GM21619 (cell line): Measurements from ENCODE around the gene KCNQ4.

Source experiments
- ATAC-seq: cut with Tn5 transposase; IDR thresholded peaks from one replicate; pipeline ENCODE4 v1.9.1; 2021; ENCODE audit not compliant: unreplicated experiment

Gene KCNQ4

DNA sequence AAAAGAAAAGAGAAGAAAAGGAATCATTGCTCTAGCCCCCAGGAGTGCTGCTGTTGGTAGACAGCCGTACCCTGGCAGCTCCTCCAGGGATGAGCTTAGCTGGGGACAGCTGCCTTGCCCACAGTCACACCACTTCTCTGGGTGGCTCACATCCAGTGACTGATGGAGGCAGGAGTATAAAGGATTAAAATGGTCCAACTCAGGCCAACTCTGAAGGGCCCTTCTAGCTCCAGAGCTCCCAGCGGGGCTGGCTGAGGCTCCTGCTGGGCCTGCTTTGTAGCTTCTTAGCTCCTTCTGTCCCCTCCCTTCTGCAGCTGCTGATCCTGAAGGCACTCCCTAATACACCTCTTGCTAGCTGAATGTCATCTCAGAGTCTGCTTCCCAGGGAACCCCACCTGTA lies 74.2 kb downstream of the KCNQ4 start:
- ATAC-seq = no peak

DNA sequence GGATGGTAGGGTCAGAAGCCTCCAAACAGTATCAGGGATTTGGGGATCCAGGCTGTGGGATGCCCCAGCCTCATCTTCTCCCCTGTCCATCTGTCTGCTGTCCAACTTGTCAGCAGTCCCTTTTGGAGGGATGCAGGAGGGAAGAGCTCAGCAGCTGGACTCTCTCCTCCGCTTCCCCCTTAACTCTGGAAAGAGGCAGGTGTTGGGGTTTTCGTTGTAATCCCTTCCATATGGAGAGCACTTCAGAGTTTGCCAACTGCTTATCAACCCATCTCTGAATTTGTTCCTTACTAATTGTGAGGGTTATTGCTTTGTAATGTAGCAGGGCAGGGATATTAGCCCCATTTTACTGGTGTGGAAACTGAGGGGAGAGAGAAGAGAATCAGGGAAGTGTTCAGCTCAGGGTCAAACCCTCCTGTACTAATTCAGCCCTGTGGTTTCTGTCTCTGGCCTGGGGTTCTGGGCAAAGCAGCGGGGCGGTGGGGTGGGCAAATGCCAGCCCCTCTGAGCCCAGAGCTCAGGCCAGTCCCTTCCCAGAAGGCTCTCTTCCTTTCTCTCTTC lies 75.3 kb downstream of the KCNQ4 start:
- no peak for ATAC-seq

DNA sequence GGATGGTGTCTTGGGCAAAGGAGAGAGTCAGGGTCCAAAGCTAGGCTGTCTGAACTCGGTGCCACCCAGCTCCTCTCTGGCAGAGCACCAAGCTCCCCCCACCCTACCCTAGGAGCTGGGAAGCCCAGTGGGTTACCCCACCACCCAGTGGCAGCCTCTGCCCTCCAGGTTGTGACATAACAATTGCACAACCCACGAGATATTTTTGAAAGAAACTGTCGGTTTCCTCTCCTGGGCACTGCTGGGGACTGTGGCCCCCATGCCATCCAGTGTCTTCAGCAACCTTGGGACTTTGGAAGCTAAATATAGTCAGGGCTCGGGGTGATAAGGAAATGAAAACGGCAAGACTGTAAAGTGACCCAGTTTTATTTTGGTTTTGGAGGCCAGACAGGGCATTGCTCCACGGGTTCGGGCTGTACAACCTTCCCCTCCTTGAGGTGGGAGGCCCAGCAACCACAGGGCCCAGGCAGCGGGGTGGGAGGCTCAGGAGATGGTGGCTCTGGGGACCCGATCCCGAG lies 77.2 kb downstream of the KCNQ4 start:
- ATAC-seq = no peak

DNA sequence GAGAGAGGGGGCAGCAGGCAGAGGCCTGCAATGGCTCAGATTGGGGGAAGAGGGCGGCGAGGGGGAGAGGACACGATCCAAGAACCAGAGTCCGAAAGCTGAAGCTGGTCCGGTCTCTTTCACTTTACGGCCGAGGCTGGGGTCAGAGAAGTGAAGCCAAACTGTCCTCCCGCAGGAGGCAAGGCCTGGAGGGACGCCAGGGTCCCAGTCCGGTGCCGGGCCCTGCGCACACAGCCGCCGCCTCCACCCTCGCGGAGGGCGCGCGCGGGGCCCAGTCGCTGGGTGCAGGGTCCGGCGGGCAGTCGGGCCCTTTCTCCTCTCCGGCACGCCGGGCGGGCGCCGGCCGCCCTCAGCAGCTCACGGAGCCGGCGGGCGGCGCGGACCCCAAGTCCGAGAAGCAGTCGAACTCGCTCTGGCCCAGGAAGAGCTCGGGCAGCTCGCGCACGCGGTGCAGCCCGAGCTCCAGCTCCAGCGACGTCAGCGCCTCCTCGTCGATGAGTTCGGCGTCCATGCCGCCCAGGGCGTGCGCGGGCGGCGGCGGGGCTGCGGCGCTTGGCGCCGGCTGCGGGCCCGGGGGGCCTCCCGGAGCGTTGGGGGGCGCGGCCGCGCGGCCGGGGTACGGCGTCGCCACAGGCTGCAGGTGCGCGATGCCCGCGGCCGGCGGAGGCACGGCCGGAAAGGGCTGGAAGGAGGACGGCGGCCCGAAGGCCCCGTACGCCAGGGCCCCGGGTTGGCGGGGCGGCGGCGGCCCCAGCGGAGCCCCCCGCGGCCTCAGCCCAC lies 77.8 kb downstream of the KCNQ4 start:
- ATAC-seq = peak; percentile 13

DNA sequence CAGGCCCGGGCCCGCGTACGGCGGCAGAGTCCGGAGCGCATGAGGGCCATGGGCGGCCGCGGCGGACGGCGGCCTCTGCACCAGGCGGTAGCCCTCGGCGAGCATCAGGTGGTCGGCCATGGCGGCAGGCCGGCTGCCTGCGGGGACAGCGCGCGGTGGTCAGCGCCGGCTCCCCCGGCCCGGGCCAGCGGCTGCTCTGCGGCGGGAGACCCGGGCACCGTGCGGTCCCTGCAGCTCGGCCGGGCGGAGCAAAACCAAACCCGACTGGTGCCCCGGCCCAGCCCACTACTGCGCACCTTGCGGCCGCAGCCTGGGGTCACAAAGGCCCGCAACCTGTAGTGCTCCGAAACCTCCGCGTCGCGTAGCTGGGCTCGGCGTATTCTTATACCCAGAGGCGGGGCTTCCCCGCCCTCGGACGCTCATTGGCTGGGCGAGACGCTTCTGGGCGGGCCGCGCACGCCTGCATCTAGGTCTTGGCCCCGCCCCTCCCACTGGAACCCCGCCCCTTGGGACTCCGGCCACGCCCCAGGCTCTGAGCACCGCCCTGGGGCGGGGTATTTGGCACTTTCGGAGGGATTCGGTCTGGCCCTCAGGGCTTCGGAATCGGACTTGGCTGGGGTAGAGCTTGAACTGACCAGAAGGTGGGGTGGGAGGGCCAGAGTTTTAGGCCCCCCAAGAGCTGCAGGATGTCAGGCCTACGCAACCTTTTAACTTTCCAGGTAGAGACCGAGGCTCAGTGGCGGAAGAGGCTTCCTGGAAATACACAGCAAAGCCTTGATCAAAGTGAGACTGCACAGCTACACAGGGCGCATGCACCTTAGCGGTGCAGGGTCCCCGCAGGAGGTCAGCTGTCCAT lies 78.6 kb downstream of the KCNQ4 start, which contains the start of gene CITED4:
CITED4 (minus strand) TSS at position 356 of the 856 bp plus-strand sequence; CDS start at position 120, 236 bp downstream.
- peak; percentile 91 for ATAC-seq

DNA sequence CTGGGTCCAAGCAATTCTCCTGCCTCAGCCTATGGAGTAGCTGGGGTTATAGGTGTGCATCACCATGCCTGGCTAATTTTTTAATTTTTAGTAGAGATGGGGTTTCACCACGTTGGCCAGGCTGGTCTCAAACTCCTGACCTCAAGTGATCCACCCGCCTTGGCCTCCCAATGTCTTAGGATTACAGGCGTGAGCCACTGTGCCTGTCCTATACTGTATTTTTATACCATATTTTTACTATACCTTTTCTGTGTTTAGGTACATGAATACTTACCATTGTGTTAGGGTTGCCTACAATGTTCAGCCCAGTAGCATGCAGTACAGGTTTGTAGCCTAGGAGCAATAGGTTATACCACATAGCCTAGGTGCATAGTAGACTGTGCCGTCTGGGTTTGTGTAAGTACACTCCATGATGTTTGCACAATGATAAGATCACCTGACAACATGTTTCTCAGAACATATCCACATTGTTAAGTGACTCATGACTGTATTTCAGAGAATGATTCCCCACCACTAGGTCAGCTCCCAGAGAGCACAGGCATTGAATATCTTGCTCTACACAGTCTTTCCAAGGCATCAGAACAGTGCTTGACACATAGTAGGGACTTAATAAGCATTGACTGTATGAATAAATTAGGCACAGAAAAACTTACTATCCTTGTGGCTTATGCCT lies 84.6 kb downstream of the KCNQ4 start:
- no peak for ATAC-seq

DNA sequence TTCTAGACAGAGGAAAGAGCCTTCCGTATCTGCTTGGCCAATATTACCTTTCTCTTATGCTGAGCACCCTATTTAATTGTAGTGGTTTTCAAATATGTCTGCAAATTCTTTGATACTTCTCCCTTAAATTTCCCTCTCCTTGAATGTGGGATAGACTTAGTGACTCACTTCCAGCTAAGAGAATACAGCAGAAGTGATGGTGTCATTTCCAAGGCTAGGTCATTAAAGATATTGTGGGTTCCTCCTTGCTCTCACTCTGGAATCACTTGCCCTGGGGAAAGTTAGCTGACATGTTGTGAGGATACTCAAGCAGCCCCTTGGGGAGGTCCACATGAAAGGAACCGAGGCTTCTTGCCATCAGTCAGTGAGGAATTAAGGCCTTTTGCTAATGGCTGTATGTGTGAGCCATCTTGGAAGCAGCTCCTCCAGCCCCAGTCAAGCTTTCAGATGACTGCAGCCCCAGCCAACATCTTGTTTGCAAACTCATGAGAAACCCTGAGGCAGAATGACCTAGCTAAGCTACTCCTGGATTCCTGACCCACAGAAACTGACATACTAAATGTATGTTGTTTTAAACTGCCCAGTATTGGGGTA lies 86.6 kb downstream of the KCNQ4 start:
- no peak for ATAC-seq

DNA sequence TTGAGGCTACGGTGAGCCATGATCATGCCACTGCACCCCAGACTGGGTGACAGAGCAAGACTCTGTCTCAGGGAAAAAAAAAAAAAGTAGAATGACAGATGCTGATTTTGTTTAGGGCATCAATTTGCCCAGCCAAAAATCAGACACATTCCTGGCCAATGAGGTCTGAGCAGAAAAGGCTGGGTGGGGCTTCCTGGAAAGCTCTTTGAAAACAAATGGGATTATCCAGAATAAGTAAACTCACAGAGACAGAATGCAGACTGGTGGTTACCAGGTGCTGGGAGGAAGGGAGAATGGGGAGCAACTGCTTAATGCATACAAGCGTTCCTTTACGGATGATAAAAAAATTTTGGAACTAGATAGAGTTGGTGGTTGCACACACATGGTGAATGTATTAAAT lies 88.7 kb downstream of the KCNQ4 start:
- no peak for ATAC-seq

DNA sequence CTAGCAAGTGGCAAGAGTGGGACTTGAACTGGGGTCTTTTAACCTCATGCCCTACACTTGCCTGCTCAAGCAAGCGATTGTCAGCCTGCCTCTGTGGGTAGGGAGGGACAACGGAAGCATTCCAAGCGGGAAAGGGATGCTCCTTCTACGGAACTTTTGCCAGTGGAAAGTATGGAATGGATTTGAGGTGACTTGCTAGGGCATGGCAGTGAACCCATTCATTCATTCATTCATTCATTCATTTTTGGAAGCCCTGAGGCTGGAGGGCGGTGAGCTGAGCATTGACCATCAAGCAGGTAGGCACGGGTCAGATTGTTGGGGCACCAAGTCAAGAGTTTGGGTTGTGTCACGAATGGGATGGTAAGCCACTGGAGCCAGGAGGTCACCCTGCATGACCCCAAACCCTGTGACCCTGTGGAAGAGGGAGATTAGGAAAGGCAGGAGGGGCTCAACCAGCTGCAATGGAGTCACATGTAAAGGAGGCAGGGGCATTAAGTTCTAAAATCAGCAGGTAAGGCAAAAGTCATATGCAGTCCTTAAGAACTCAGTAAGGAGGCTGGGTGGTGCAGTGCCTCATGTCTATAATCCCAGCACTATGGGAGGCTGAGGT lies 90.4 kb downstream of the KCNQ4 start:
- no peak for ATAC-seq

DNA sequence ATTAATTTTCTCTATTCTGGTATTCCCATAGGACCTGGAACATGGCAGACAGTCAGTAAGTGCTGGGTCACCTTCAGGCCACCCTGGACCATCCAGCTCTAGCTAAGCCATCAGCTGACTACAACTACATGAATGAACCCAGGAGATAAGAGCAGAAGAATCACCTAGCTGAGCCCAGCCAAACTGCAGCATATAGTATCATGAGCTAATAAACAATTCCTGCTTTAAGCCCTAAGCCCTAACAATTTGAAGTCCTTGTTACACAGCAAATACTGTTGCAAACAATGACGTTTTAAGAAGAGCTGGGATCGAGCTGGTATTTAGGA lies 92.8 kb downstream of the KCNQ4 start:
- ATAC-seq = no peak

DNA sequence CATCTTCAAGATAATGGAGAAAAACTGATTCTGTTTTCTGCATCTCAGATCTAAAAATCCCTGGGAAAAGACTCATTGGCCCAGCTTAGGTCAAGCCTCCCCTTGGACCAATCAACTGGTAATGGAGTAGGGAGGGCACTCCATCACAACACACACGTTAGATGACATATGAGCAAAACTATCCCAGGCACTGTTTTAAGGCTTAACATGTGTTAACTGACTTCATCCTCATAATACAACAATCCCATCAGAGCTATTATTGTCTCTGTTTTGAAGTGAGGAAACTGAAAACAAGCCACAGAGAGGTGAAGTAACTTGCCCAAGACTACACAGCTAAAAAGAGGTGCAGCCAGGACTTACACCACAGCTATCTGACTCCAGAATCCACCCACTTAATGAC lies 93.3 kb downstream of the KCNQ4 start:
- ATAC-seq = no peak

DNA sequence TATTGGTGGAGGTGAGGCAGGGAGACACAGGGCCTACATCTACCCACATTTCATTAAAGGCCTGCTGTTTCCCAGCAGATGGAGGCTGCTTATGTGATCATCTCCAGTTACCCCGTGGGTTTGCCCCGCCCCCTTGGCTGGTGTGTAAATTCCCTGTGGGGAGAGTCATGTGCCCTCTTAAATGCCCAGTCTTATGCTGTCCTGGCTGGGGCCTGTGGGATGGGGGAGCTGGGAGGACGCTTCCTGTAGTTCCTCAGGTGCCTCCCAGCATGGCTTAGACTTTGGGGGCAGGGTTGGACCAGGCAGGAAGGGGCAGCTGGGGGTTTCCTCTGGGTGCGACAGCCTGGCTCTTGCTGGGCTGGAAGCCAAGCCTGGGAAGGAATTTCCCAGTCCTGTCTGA lies 94.1 kb downstream of the KCNQ4 start:
- ATAC-seq = no peak

DNA sequence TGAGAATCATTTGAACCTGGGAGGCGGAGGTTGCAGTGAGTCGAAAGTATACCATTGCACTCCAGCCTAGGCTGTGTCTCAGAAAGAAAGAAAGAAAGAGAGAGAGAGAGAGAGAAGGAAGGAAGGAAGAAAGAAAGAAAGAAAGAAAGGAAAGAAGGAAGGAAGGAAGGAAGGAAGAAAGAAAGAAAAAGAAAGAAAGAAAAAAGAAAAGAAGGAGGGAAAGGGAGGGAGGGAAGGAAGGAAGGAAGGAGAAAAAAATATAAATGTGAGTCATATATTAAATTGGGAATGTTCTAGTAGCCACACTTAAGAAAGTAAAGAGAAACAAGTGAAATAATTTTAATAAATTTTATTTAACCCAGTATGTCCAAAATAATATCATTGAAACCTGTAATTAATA lies 95.3 kb downstream of the KCNQ4 start:
- ATAC-seq = no peak

DNA sequence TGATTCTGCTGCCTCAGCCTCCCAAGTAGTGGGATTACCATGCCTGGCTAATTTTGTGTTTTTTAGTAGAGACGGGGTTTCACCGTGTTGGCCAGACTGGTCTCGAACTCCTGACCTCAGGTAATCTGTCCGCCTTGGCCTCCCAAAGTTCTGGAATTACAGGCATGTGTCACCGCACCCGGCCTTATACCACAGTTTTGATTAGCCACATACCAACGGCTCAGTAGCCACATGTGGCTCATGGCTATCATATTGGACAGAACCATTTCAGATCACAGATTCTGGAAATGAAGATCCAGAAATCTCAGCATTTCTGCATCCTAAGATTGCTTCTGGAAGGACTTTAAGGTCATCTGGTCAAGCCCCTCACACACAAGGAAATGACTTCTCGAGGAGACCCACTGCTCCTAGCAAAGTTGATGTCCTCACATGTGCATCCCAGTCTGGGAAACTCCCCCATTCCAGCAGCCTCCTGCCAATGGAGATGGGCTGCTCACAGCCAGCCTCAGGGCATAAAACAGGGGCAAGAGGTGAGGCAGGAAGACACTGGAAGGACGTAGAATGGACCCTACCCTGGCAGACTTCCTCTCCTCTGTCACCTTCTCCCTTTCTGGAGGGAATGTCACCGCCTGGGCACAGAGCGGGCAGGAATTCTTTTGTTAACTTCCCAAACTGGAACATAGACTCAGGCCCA lies 96.0 kb downstream of the KCNQ4 start:
- no peak for ATAC-seq

DNA sequence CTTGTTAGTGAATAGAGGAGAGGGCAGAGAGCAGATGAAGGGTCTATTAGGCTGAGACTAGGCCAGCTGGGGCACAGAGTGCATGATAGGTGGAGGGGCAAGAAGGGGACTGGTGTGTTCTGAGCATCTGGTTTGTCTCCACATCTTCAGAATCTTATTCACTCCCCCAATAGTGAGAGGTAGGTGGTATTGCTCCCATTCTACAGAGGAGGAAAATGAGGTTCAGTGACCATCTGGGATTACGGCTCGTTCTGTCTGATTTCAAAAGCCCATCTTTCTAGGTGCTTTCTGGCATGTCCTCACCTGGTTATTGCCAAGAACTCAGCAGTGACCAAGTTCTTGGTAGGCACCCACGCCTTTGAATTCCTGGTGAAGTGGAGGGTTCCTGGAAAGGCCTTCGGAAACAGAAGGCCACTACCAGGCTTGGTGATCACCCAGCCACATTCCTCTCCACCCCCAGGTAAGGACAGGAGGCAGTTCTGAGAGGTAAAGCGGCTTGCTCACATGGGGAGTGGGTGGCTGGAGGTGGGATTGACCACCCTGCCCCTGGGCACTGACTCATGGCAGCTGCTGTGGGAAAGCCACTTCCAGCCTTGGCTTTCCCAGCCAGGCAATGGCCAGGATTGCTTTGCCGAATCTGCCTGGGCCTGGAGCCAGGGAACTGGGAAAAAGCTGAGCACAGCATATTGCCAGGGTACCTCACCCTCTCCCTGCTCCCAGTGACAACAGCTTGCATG lies 97.4 kb downstream of the KCNQ4 start:
- ATAC-seq = no peak

DNA sequence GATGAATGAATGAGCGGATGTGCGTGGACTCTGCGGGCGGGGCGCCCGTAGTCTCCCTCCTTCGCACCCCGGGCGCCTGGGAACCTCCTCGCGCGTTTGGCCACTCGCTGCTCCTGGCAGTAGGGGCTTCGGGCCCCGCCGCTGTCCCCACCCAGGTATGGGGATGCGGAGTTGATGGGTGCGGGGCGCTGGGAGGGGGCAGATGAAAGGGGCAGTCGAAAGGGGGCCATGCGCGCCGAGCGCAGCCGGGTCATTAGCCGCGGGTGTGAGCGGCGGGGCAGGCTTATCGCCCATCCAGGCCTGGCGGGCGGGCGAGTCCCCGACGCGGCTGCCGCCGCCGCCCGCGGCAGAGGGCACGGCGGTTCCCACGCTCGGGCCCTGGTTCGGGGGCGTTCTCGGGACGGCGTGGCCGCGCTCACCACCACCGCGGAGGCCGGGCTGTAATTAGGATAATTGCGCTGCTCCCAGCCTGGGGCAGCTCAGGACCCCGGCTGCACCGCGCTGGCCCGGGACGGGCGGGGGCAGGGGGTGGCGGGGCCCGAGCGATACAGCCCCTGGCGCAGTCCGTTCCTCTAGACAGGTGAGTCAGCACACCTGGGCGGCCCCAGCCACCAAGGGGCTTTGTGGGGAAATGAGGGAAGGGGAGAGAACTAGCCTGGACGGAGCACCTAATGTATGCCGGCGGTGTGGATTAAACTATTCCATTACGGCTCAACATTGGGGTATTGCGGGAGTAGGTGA lies 100.6 kb downstream of the KCNQ4 start:
- ATAC-seq = no peak

DNA sequence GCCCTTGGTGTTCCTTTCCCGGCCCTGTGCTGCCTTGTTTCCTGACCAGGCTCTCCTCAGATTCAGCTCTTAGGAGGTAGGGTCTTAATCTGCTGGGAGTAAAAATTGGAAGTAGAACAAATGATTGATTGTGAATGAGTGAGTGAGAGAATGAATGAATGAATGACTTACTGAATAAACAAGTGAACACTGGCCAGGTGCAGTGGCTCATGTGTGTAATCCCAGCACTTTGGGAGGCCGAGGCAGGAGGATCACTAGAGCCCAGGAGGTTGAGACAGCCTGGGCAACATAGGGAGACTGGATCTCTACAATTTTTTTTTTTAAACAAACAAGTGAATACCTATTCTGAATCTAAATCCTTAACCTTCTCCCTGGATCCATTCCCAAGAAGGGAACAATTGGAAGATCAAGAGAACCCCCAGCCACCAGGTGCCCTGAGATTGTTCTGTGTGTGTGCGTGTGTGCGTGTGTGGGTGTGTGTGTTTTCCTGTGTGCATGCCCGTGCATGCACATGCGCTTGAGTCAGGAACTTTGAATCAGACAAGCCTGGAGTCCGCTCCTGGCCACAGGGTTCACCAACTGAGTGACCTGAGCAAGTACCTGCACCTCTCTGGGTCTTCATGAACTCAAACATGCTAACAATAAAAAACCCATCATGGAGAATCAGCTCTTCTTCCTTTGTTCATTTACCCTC lies 102.9 kb downstream of the KCNQ4 start:
- ATAC-seq = no peak

DNA sequence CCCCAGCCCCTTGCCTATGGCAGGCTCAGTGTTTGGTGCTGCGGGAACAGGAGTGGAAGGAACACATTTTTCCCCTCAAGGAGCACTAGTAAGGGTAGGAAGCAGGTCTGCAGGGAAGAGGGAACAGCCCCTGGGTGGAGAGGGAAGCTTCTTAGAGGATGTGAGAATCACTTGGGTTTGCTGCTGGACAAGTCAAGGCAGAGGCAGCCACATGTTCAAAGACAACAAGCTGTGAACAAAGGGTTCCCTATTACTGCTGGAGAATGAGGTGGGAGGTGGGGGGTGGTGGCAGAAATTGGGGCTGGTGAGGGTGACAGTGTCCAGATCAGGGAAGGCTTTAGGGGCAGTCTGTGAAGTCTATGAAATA lies 103.4 kb downstream of the KCNQ4 start:
- no peak for ATAC-seq
